HG02943 (cell line): ENCODE results near the gene FAM107B.

Experiments used
- ATAC-seq: cut with Tn5 transposase; IDR thresholded peaks from one replicate; pipeline ENCODE4 v1.9.1; 2021; ENCODE audit warnings: mild to moderate bottlenecking, low read depth, moderate library complexity; ENCODE audit not compliant: unreplicated experiment

FAM107B gene

GRCh38 chr10:14585287-14586193, 189.2 kb downstream of the FAM107B start:
- ATAC-seq = no peak

GRCh38 chr10:14584661-14585060, 190.0 kb downstream of the FAM107B start:
- ATAC-seq = no peak

- ATAC-seq = no peak
Observed at GRCh38 chr10:14583967-14584366, 190.7 kb downstream of the FAM107B start.

- ATAC-seq = no peak
Observed at GRCh38 chr10:14583252-14583651, 191.4 kb downstream of the FAM107B start.

- ATAC-seq = no peak
Observed at GRCh38 chr10:14581553-14582321, 193.0 kb downstream of the FAM107B start.

- no peak for ATAC-seq
Observed at GRCh38 chr10:14580671-14581332, 193.9 kb downstream of the FAM107B start.

GRCh38 chr10:14579405-14579804, 195.3 kb downstream of the FAM107B start:
- no peak for ATAC-seq

GRCh38 chr10:14578060-14578952, 196.4 kb downstream of the FAM107B start:
- ATAC-seq = no peak

- ATAC-seq = no peak
Observed at GRCh38 chr10:14574885-14575284, 199.8 kb downstream of the FAM107B start.

GRCh38 chr10:14574291-14574690, 200.4 kb downstream of the FAM107B start:
- ATAC-seq = no peak

- no peak for ATAC-seq
Observed at GRCh38 chr10:14573666-14574261, 200.9 kb downstream of the FAM107B start.

- ATAC-seq = no peak
Observed at GRCh38 chr10:14572811-14573210, 201.9 kb downstream of the FAM107B start.

- peak; percentile 81 for ATAC-seq
Observed at GRCh38 chr10:14571866-14572507, 202.7 kb downstream of the FAM107B start.

- ATAC-seq = no peak
Observed at GRCh38 chr10:14570800-14571199, 203.9 kb downstream of the FAM107B start.

- ATAC-seq = no peak
Observed at GRCh38 chr10:14569274-14570060, 205.2 kb downstream of the FAM107B start.

- ATAC-seq = no peak
Observed at GRCh38 chr10:14567421-14567820, 207.3 kb downstream of the FAM107B start.

GRCh38 chr10:14566498-14566897, 208.2 kb downstream of the FAM107B start:
- ATAC-seq = no peak

GRCh38 chr10:14565199-14565598, 209.5 kb downstream of the FAM107B start:
- ATAC-seq = no peak
